ENCODE data around the gene STARD8.

STARD8 gene

GRCh38 chrX:68728186-68728585 lies 80.7 kb downstream of the STARD8 start:
- no peak overlapping the region for H3K4ac ChIP-seq (ENCODE audit: low read depth, low read length)
- H3K4me3 ChIP-seq (ENCODE audit: low read depth, low read length): no peak overlapping the region
- no peak overlapping the region for H3K4me2 ChIP-seq (ENCODE audit: low read length)
- H2AK5ac ChIP-seq (ENCODE audit: low read length): no peak overlapping the region
- H3K27me3 ChIP-seq (ENCODE audit: insufficient read depth, low read length): no peaks in the 10 kb centered on the region
- H3K14ac ChIP-seq (ENCODE audit: low read length): no peak overlapping the region
- no peak overlapping the region for H4K91ac ChIP-seq (ENCODE audit: low read depth, low read length)
- H3K36me3 ChIP-seq (ENCODE audit: control insufficient read depth in 1 of 2, insufficient read depth in 2 of 2, low read length in 2 of 2): peaks cover 12 to 24% of the 10 kb centered on the region in 2 experiments
- no CpG with 5 or more reads among the region's 5 CpGs for WGBS (ENCODE audit: extremely low coverage, insufficient coverage, insufficient read length)
- no peak overlapping the region for H3K9ac ChIP-seq (ENCODE audit: low read length)
- H2BK5ac ChIP-seq (ENCODE audit: low read depth, low read length, poor library complexity): no peak overlapping the region
- H3K79me2 ChIP-seq (ENCODE audit: control insufficient read depth, insufficient read depth, low read length, poor library complexity): no peaks in the 10 kb centered on the region
- no peak overlapping the region for H3K27ac ChIP-seq (ENCODE audit: low read depth, low read length)
- DNase-seq: no peak
- H4K8ac ChIP-seq (ENCODE audit: low read depth, low read length): no peak overlapping the region
- no peak overlapping the region for H2AFZ ChIP-seq (ENCODE audit: insufficient read depth, low read length, poor library complexity)
- no peaks in the 10 kb centered on the region for H3K79me1 ChIP-seq (ENCODE audit: low read length)
- H2BK120ac ChIP-seq (ENCODE audit: insufficient read depth, low read length, poor library complexity): no peak overlapping the region
- H3K9me3 ChIP-seq (ENCODE audit: insufficient read depth, low read depth, low read length): peaks cover 2% of the 10 kb centered on the region
- no peak overlapping the region for H3K18ac ChIP-seq (ENCODE audit: low read length)
- no peak overlapping the region for H2BK12ac ChIP-seq (ENCODE audit: low read length)
- H4K12ac ChIP-seq (ENCODE audit: low read depth, low read length): no peak overlapping the region
- no peak overlapping the region for H3K23ac ChIP-seq (ENCODE audit: low read length)
- no peaks in the 10 kb centered on the region for H3K4me1 ChIP-seq (ENCODE audit: control insufficient read depth in 1 of 2, insufficient read depth in 2 of 2, low read length in 2 of 2)

- Histone ChIP-seq H3K14ac (ENCODE audit: low read length) (no peak overlapping the region), H3K4me1 (ENCODE audit: control insufficient read depth in 1 of 2, insufficient read depth in 2 of 2, low read length in 2 of 2) (no peaks in the 10 kb centered on the region), H3K79me1 (ENCODE audit: low read length) (no peaks in the 10 kb centered on the region), H4K8ac (ENCODE audit: low read depth, low read length) (no peak overlapping the region), H3K27me3 (ENCODE audit: insufficient read depth, low read length) (no peaks in the 10 kb centered on the region), H4K91ac (ENCODE audit: low read depth, low read length) (no peak overlapping the region), H3K9me3 (ENCODE audit: insufficient read depth, low read depth, low read length) (no peaks in the 10 kb centered on the region), H3K79me2 (ENCODE audit: control insufficient read depth, insufficient read depth, low read length, poor library complexity) (no peaks in the 10 kb centered on the region), H3K18ac (ENCODE audit: low read length) (no peak overlapping the region), H4K12ac (ENCODE audit: low read depth, low read length) (no peak overlapping the region), H2BK120ac (ENCODE audit: insufficient read depth, low read length, poor library complexity) (no peak overlapping the region), H2AK5ac (ENCODE audit: low read length) (no peak overlapping the region), H3K9ac (ENCODE audit: low read length) (no peak overlapping the region), H3K4me2 (ENCODE audit: low read length) (no peak overlapping the region), H2BK5ac (ENCODE audit: low read depth, low read length, poor library complexity) (no peak overlapping the region), H3K36me3 (ENCODE audit: control insufficient read depth in 1 of 2, insufficient read depth in 2 of 2, low read length in 2 of 2) (no peaks in the 10 kb centered on the region), H2BK12ac (ENCODE audit: low read length) (no peak overlapping the region), H3K27ac (ENCODE audit: low read depth, low read length) (no peak overlapping the region), H3K4ac (ENCODE audit: low read depth, low read length) (no peak overlapping the region), H3K23ac (ENCODE audit: low read length) (no peak overlapping the region), H2AFZ (ENCODE audit: insufficient read depth, low read length, poor library complexity) (no peak overlapping the region), H3K4me3 (ENCODE audit: low read depth, low read length) (no peak overlapping the region)
- DNase-seq: peak in 1 of 2 donors; percentile 16
- WGBS (ENCODE audit: extremely low coverage, insufficient coverage, insufficient read length): no CpG with 5 or more reads among the region's 2 CpGs
Observed at GRCh38 chrX:68731254-68731653, 83.8 kb downstream of the STARD8 start.

GRCh38 chrX:68732906-68733493 lies 85.5 kb downstream of the STARD8 start:
- Histone ChIP-seq H3K4me2 (ENCODE audit: low read length) (no peak overlapping the region), H3K79me2 (ENCODE audit: control insufficient read depth, insufficient read depth, low read length, poor library complexity) (no peaks in the 10 kb centered on the region), H3K9me3 (ENCODE audit: insufficient read depth, low read depth, low read length) (no peaks in the 10 kb centered on the region), H2AK5ac (ENCODE audit: low read length) (no peak overlapping the region), H3K4ac (ENCODE audit: low read depth, low read length) (no peak overlapping the region), H3K36me3 (ENCODE audit: control insufficient read depth in 1 of 2, insufficient read depth in 2 of 2, low read length in 2 of 2) (no peaks in the 10 kb centered on the region), H3K18ac (ENCODE audit: low read length) (no peak overlapping the region), H2AFZ (ENCODE audit: insufficient read depth, low read length, poor library complexity) (no peak overlapping the region), H2BK120ac (ENCODE audit: insufficient read depth, low read length, poor library complexity) (no peak overlapping the region), H3K27ac (ENCODE audit: low read depth, low read length) (no peak overlapping the region), H3K23ac (ENCODE audit: low read length) (no peak overlapping the region), H3K79me1 (ENCODE audit: low read length) (no peaks in the 10 kb centered on the region), H4K91ac (ENCODE audit: low read depth, low read length) (no peak overlapping the region), H4K12ac (ENCODE audit: low read depth, low read length) (no peak overlapping the region), H2BK12ac (ENCODE audit: low read length) (no peak overlapping the region), H3K4me1 (ENCODE audit: control insufficient read depth in 1 of 2, insufficient read depth in 2 of 2, low read length in 2 of 2) (no peaks in the 10 kb centered on the region), H3K4me3 (ENCODE audit: low read depth, low read length) (no peak overlapping the region), H3K14ac (ENCODE audit: low read length) (no peak overlapping the region), H3K27me3 (ENCODE audit: insufficient read depth, low read length) (no peaks in the 10 kb centered on the region), H2BK5ac (ENCODE audit: low read depth, low read length, poor library complexity) (no peak overlapping the region), H4K8ac (ENCODE audit: low read depth, low read length) (peak overlapping the region; percentile 19), H3K9ac (ENCODE audit: low read length) (no peak overlapping the region)
- WGBS (ENCODE audit: extremely low coverage, insufficient coverage, insufficient read length): no CpG with 5 or more reads among the region's 4 CpGs
- DNase-seq: peak; percentile 46 to 73

- no peak overlapping the region for H2BK5ac ChIP-seq (ENCODE audit: low read depth, low read length, poor library complexity)
- no peaks in the 10 kb centered on the region for H3K79me1 ChIP-seq (ENCODE audit: low read length)
- no peak overlapping the region for H3K9ac ChIP-seq (ENCODE audit: low read length)
- H3K27me3 ChIP-seq (ENCODE audit: insufficient read depth, low read length): no peaks in the 10 kb centered on the region
- H3K4me2 ChIP-seq (ENCODE audit: low read length): no peak overlapping the region
- no peak overlapping the region for H2AFZ ChIP-seq (ENCODE audit: insufficient read depth, low read length, poor library complexity)
- no peak overlapping the region for H3K18ac ChIP-seq (ENCODE audit: low read length)
- H3K14ac ChIP-seq (ENCODE audit: low read length): no peak overlapping the region
- no peak overlapping the region for H2BK120ac ChIP-seq (ENCODE audit: insufficient read depth, low read length, poor library complexity)
- H3K4me1 ChIP-seq (ENCODE audit: control insufficient read depth in 1 of 2, insufficient read depth in 2 of 2, low read length in 2 of 2): no peaks in the 10 kb centered on the region
- H3K9me3 ChIP-seq (ENCODE audit: insufficient read depth, low read depth, low read length): no peaks in the 10 kb centered on the region
- H3K23ac ChIP-seq (ENCODE audit: low read length): no peak overlapping the region
- H2BK12ac ChIP-seq (ENCODE audit: low read length): no peak overlapping the region
- DNase-seq: no peak
- H2AK5ac ChIP-seq (ENCODE audit: low read length): no peak overlapping the region
- H3K4ac ChIP-seq (ENCODE audit: low read depth, low read length): no peak overlapping the region
- H3K27ac ChIP-seq (ENCODE audit: low read depth, low read length): no peak overlapping the region
- H4K91ac ChIP-seq (ENCODE audit: low read depth, low read length): no peak overlapping the region
- H3K4me3 ChIP-seq (ENCODE audit: low read depth, low read length): no peak overlapping the region
- H4K8ac ChIP-seq (ENCODE audit: low read depth, low read length): no peak overlapping the region
- H4K12ac ChIP-seq (ENCODE audit: low read depth, low read length): no peak overlapping the region
- no peaks in the 10 kb centered on the region for H3K36me3 ChIP-seq (ENCODE audit: control insufficient read depth in 1 of 2, insufficient read depth in 2 of 2, low read length in 2 of 2)
- no CpG with 5 or more reads among the region's 1 CpG for WGBS (ENCODE audit: extremely low coverage, insufficient coverage, insufficient read length)
- no peaks in the 10 kb centered on the region for H3K79me2 ChIP-seq (ENCODE audit: control insufficient read depth, insufficient read depth, low read length, poor library complexity)
Observed at GRCh38 chrX:68735266-68735665, 87.8 kb downstream of the STARD8 start.
